ENCODE results near the gene NUDT15.

DNA sequence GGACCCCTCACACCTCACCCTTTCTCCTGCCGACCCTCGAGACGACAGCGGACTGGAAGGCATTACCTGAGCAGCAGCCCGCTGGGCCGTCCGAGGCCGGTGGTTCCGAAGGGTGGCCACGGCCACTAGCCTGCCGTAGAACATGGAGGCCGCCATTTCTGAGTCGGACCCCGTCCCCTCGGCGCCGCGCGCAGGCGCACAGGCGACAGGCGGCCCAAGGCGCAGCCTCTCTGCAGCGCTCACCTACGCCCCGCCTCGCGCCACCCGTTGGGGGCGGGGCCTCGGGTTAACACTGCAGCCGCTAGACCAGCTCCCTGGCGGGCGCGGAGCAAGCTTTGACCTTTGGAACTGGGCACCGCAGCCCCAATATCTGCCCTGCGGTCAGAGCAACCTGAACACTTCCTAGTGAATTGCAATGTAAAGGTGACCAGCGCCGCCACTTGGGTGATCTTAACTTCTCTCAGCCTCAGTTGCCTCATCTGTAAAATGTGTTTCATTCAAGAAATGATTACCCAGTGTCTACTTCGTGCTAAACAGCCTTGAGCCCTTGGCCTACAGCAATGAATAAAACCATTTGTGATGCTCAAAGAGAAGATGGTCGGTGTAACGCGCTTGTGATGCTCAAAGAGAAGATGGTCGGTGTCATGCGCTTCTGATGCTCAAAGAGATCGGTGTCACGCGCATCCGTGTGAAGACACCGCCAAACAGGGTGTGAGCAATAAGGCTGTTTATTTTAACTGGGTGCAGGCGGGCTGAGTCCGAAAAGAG, 36.2 kb upstream of the NUDT15 start, which contains the start of gene SUCLA2:
- TF ChIP-seq SIX5 (IDR thresholded peaks at IDR 0.05; ENCODE audit: low read depth, low read length) (no peak), ATF3 (IDR thresholded peaks at IDR 0.05; ENCODE audit: insufficient read depth, low read depth, low read length) (no peak), RBBP5 (IDR thresholded peaks at IDR 0.05; ENCODE audit: borderline replicate concordance, low read depth, low read length) (peak; percentile 91; the same call in 1 of the 2 replicates)
